GM03348 (cell line): ENCODE results near the gene CYLC2.

Experiments used
- DNase-seq: peaks from one replicate; pipeline ENCODE4 v3.0.0; 2012; ENCODE audit warnings: low spot score

Gene CYLC2

GRCh38 chr9:102995033-102995432, at the start of gene CYLC2:
Gene CYLC2 (plus strand): TSS chr9:102995333. CDS start chr9:102995381, 48 bp downstream.
- no peak for DNase-seq

GRCh38 chr9:102950346-102950745, 44.8 kb upstream of the CYLC2 start:
- no peak for DNase-seq

- no peak for DNase-seq
These were observed 28.1 kb upstream of the CYLC2 start for GRCh38 chr9:102966999-102967398.

GRCh38 chr9:102967979-102968378, 27.2 kb upstream of the CYLC2 start:
- DNase-seq: no peak

GRCh38 chr9:102972780-102973179, 22.4 kb upstream of the CYLC2 start:
- no peak for DNase-seq

- no peak for DNase-seq
These were observed 20.6 kb upstream of the CYLC2 start for GRCh38 chr9:102974530-102974929.

- no peak for DNase-seq
These were observed 19.9 kb upstream of the CYLC2 start for GRCh38 chr9:102975251-102975650.

GRCh38 chr9:102985162-102985895, 9.8 kb upstream of the CYLC2 start:
- DNase-seq: no peak

- no peak for DNase-seq
These were observed 8.7 kb upstream of the CYLC2 start for GRCh38 chr9:102986425-102986824.

GRCh38 chr9:103003689-103004088, 8.6 kb downstream of the CYLC2 start:
- DNase-seq: no peak

- no peak for DNase-seq
These were observed 19.1 kb downstream of the CYLC2 start for GRCh38 chr9:103014242-103014641.

GRCh38 chr9:103025796-103026195, 30.7 kb downstream of the CYLC2 start:
- no peak for DNase-seq

GRCh38 chr9:103037508-103038477, 42.7 kb downstream of the CYLC2 start:
- no peak for DNase-seq

GRCh38 chr9:103041961-103042360, 46.8 kb downstream of the CYLC2 start:
- DNase-seq: no peak
